HG02588 (cell line): ENCODE results near the gene ZNF25.
A peak's percentile ranks its signal among the peaks of the same experiment; 100 is the strongest.
"Not testable (repeated sequence)": the region's sequence is repeated elsewhere in the genome, so short reads cannot be mapped to it uniquely, and the experiment has no call there.

ENCODE experiments used
- ATAC-seq: cut with Tn5 transposase; IDR thresholded peaks from one replicate; pipeline ENCODE4 v1.9.1; 2021; ENCODE audit warnings: mild to moderate bottlenecking, moderate library complexity; ENCODE audit not compliant: unreplicated experiment

ZNF25 gene

GRCh38 chr10:37976091-37976879 lies at the start of gene ZNF25:
Gene ZNF25, minus strand, starts transcription at chr10:37976647. Its CDS starts 4,925 bp downstream, at chr10:37971722.
- ATAC-seq = peak; percentile 97

- peak; percentile 86 for ATAC-seq
Observed at GRCh38 chr10:38025283-38025682, 48.8 kb upstream of the ZNF25 start.

- ATAC-seq = not testable (repeated sequence)
Observed at GRCh38 chr10:38019124-38019523, 42.7 kb upstream of the ZNF25 start.

- no peak for ATAC-seq
Observed at GRCh38 chr10:38016354-38016753, 39.9 kb upstream of the ZNF25 start.

- peak; percentile 88 for ATAC-seq
Observed at GRCh38 chr10:38010119-38010903, 33.9 kb upstream of the ZNF25 start, which contains the start of gene ZNF33A. Gene ZNF33A, plus strand, starts transcription at chr10:38010675. Its CDS starts 1,667 bp downstream, at chr10:38012342.

GRCh38 chr10:38007991-38008390 lies 31.5 kb upstream of the ZNF25 start:
- ATAC-seq = no peak

- ATAC-seq = no peak
Observed at GRCh38 chr10:38007551-38007950, 31.1 kb upstream of the ZNF25 start.

GRCh38 chr10:38003588-38003987 lies 27.1 kb upstream of the ZNF25 start:
- ATAC-seq = no peak

- ATAC-seq = no peak
Observed at GRCh38 chr10:38003026-38003425, 26.6 kb upstream of the ZNF25 start.

- not testable (repeated sequence) for ATAC-seq
Observed at GRCh38 chr10:38000474-38000873, 24.0 kb upstream of the ZNF25 start.

- not testable (repeated sequence) for ATAC-seq
Observed at GRCh38 chr10:37998920-37999319, 22.5 kb upstream of the ZNF25 start.

GRCh38 chr10:37992083-37992482 lies 15.6 kb upstream of the ZNF25 start:
- ATAC-seq = no peak

GRCh38 chr10:37991655-37992054 lies 15.2 kb upstream of the ZNF25 start:
- ATAC-seq = no peak

- no peak for ATAC-seq
Observed at GRCh38 chr10:37976880-37977203, 395 bp upstream of the ZNF25 start.

GRCh38 chr10:37975401-37975991 lies 951 bp downstream of the ZNF25 start:
- no peak for ATAC-seq

- no peak for ATAC-seq
Observed at GRCh38 chr10:37972396-37972795, 4.1 kb downstream of the ZNF25 start.

- ATAC-seq = no peak
Observed at GRCh38 chr10:37965006-37965405, 11.4 kb downstream of the ZNF25 start.

GRCh38 chr10:37960591-37961137 lies 15.8 kb downstream of the ZNF25 start:
- ATAC-seq = no peak

GRCh38 chr10:37957841-37958240 lies 18.6 kb downstream of the ZNF25 start:
- no peak for ATAC-seq

GRCh38 chr10:37952926-37953325 lies 23.5 kb downstream of the ZNF25 start:
- ATAC-seq = no peak

- ATAC-seq = no peak
Observed at GRCh38 chr10:37952043-37952755, 24.2 kb downstream of the ZNF25 start.
